Heart left ventricle (tissue), 16 donors: Measurements from ENCODE around the gene ERN1. TPM values are rescaled to one million over a fixed set of nuclear protein-coding genes. Genes with fewer than 3 reads are reported as not detected.

ENCODE experiments used
- ATAC-seq, 4 donors: fragments of 200-7000 bp; cut with Tn5 transposase; one replicate each; pipeline ENCODE4 v1.9.1; 2020 to 2022; ENCODE audit warnings: moderate library complexity in 4 of 4, mild to moderate bottlenecking in 3 of 4, moderate number of reproducible peaks in 1 of 4
- DNase-seq, 5 donors: peaks; one replicate each; pipeline ENCODE4 v3.0.0-alpha.2; 2020
- H3K27ac ChIP-seq, 12 donors: fragments of 200-600 bp; sonication (generic) in 4 of 12; one replicate each; pipeline versions ENCODE4 v1.5.0 to v1.8.0; 2016 to 2022; ENCODE audit warnings: mild to moderate bottlenecking in 2 of 12
- H3K27me3 ChIP-seq, 9 donors: fragments of 200-600 bp; sonication (generic) in 2 of 9; one replicate each; pipeline versions ENCODE4 v1.5.1 to v1.8.0; 2016 to 2022; ENCODE audit warnings: mild to moderate bottlenecking in 3 of 9
- H3K36me3 ChIP-seq, 9 donors: fragments of 200-600 bp; sonication (generic) in 2 of 9; one replicate each; pipeline versions ENCODE4 v1.5.0 to v1.8.0; 2018 to 2022; ENCODE audit warnings: mild to moderate bottlenecking in 2 of 9
- H3K4me1 ChIP-seq, 12 donors: fragments of 200-600 bp; sonication (generic) in 4 of 12; one replicate each; pipeline versions ENCODE4 v1.5.0 to v1.8.0; 2016 to 2022; ENCODE audit warnings: mild to moderate bottlenecking in 3 of 12
- H3K4me3 ChIP-seq, 12 donors: fragments of 200-600 bp; sonication (generic) in 4 of 12; one replicate each; pipeline versions ENCODE4 v1.5.0 to v1.8.0; 2017 to 2022; ENCODE audit warnings: mild to moderate bottlenecking in 9 of 12, moderate library complexity in 4 of 12
- H3K9me3 ChIP-seq, 12 donors: fragments of 200-600 bp; sonication (generic) in 4 of 12; one replicate each; pipeline versions ENCODE4 v1.5.0 to v1.8.0; 2016 to 2022; ENCODE audit warnings: mild to moderate bottlenecking in 1 of 12
- CTCF ChIP-seq, 12 donors: fragments of 200-600 bp; sonication (generic) in 4 of 12; IDR thresholded peaks; one replicate each; pipeline versions ENCODE4 v1.5.0 to v1.8.0; 2018 to 2022; ENCODE audit warnings: antibody characterized with exemption in 12 of 12, mild to moderate bottlenecking in 5 of 12
- POLR2A ChIP-seq, 2 donors: fragments of 450-650 bp; IDR thresholded peaks; one replicate each; pipeline ENCODE4 v1.6.1; 2017; ENCODE audit warnings: antibody characterized with exemption in 2 of 2, mild to moderate bottlenecking in 2 of 2, moderate library complexity in 2 of 2
- WGBS, 4 donors: extraction: QIAGEN DNeasy Blood & Tissue Kit in 2 of 4; methylation state at CpG; one replicate each; pipeline versions ENCODE4 v1.1.5 to v1.1.7; 2013 to 2018; 5-methylcytosine and 5-hydroxymethylcytosine counted together
- intact Hi-C, 10 donors: fragments of 100-400 bp; cut with DNase I; formaldehyde crosslinking; loops; one replicate each; pipeline versions ENCODE4 v1.11.1 to v1.14.2; 2022
- polyA plus RNA-seq, 2 donors: library from polyadenylated mRNA; stranded (reverse); fragments of 200-250 nt; gene quantifications; one replicate each; pipeline ENCODE4 v1.2.3, GENCODE V29; 2013
- total RNA-seq, 9 donors: library from RNA; depleted of rRNA in 2 of 9; stranded (reverse); fragments of >200 nt in 2 of 9; fragmentation: NEBNext Ultra II Directional in 3 of 9; extraction: Animal tissue kit (Norgen Biotek cat#: 25700) in 3 of 9; gene quantifications; one replicate each; pipeline versions ENCODE4 v1.1.0 to v1.2.4, GENCODE V29; 2016 to 2023
- donor health status: ischemic (EF 13 %, LVEDD 7.1; RV severe dilation, severe dysfunction).
- donor health status: healthy with polysubstance abuse.
- donor health status: DM: no; HTN: yes; CAD: no.
- donor health status: DM: no; HTN: no; CAD: no.
- donor health status: ischemic (EF 25% LVEDD 6.9; RV normal size, moderate dysfunction).
- donor health status: ischemic (EF 25% LVEDD 5.7; RV mildly dilated, moderate dysfunction).
- donor health status: healthy.
- donor health status: DM: yes; HTN: yes; CAD: no.
- donor health status: ischemic (EF 35%, LVEDD 5.7; RV mildly dilated, moderate dysfunction).
- donor health status: nonischemic (EF 11% LVEDD 7.7; RV severe dilation, severe dysfunction).
- donor health status: DM: yes; HTN: yes; CAD: no.
- donor health status: PGD.
- donor health status: ischemic (EF 29% LVEDD 5.4; RV normal size, mild dysfunction).
- donor health status: nonischemic (EF 23%, LVEDD 6.1; RV moderate dilation, normal function).

ERN1 gene
- total and polyA plus RNA-seq, 11 donors: 1.5 to 18.7 (median 7.4) TPM

GRCh38 chr17:64157669-64158180, 27.8 kb upstream of the ERN1 start:
- Histone ChIP-seq H3K36me3 (peaks cover 0 to 29% (median 11%) of the 10 kb centered on the region in 9 donors), H3K9me3 (no peaks in the 10 kb centered on the region), H3K27me3 (no peaks in the 10 kb centered on the region), H3K4me3 (no peak overlapping the region), H3K27ac (peak overlapping the region in 11 of 12 donors; percentile 22 to 97 (median 93)), H3K4me1 (peaks cover 27 to 75% (median 61%) of the 10 kb centered on the region in 12 donors)
- no peak for DNase-seq
- intact Hi-C loops: loop anchor here in 3 of 10 donors (5.0 to 10.0 kb wide), 4 partner anchors 47 to 347 kb away; partner anchors contain the start of genes CEP95 (in 1 of the 3), DDX5 (in 1 of the 3) and TEX2 (in 1 of the 3)
- ATAC-seq: no peak
- WGBS, 4 donors: 78 to 89% (median 87%) methylated on average over 2 of the region's 2 CpGs
- TF ChIP-seq POLR2A (IDR thresholded peaks at IDR 0.05): no peak
- no peak for TF ChIP-seq CTCF (IDR thresholded peaks at IDR 0.05)

- TF ChIP-seq POLR2A (IDR thresholded peaks at IDR 0.05) (no peak), CTCF (IDR thresholded peaks at IDR 0.05) (no peak)
- Histone ChIP-seq H3K4me3 (no peak overlapping the region), H3K27me3 (no peaks in the 10 kb centered on the region), H3K27ac (peak overlapping the region; percentile 87 to 97 (median 93)), H3K36me3 (peaks cover 0 to 29% (median 11%) of the 10 kb centered on the region in 9 donors), H3K4me1 (peaks cover 34 to 80% (median 70%) of the 10 kb centered on the region in 12 donors), H3K9me3 (no peaks in the 10 kb centered on the region)
- peak in 1 of 5 donors; percentile 54 for DNase-seq
- WGBS, 4 donors: 67 to 100% (median 71%) methylated on average over 1 to 2 of the region's 2 CpGs
- peak in 3 of 4 donors; percentile 7 to 15 (median 12) for ATAC-seq
- intact Hi-C loops: loop anchor here in 3 of 10 donors (5.0 to 10.0 kb wide), 4 partner anchors 48 to 348 kb away; partner anchors contain the start of genes CEP95 (in 1 of the 3), DDX5 (in 1 of the 3) and TEX2 (in 1 of the 3)
Measured at GRCh38 chr17:64156670-64157069, 26.7 kb upstream of the ERN1 start.

GRCh38 chr17:64155751-64156544, 26.0 kb upstream of the ERN1 start:
- ATAC-seq: peak; percentile 89 to 95 (median 93)
- peak in 3 of 12 donors; percentile 11 to 23 (median 19) for TF ChIP-seq CTCF (IDR thresholded peaks at IDR 0.05)
- peak in 1 of 2 donors; percentile 46 for TF ChIP-seq POLR2A (IDR thresholded peaks at IDR 0.05)
- Histone ChIP-seq H3K9me3 (no peaks in the 10 kb centered on the region), H3K4me1 (peaks cover 34 to 86% (median 76%) of the 10 kb centered on the region in 12 donors), H3K27ac (peak overlapping the region; percentile 87 to 97 (median 93)), H3K4me3 (peak overlapping the region in 2 of 12 donors; percentile 25 to 35), H3K27me3 (no peaks in the 10 kb centered on the region), H3K36me3 (peaks cover 0 to 32% (median 12%) of the 10 kb centered on the region in 9 donors)
- 21 to 33% (median 28%) methylated on average over 10 to 11 of the region's 11 CpGs for WGBS, 4 donors
- DNase-seq: peak; percentile 72 to 89 (median 84)
- intact Hi-C loops: loop anchor here in 4 of 10 donors (1.0 to 10.0 kb wide), 5 partner anchors 49 to 349 kb away; partner anchors contain the start of genes TEX2 (in 2 of the 4), CEP95 (in 1 of the 4) and DDX5 (in 1 of the 4)
